Stimulated activated naive CD8-positive, alpha-beta T cell treated with anti-CD3 and anti-CD28 coated beads, Interleukin-15, amount 100 ng/mL, for 72 hours (primary cell): ENCODE measurements around the gene CDH4.
"Not testable (repeated sequence)": the region's sequence is repeated elsewhere in the genome, so short reads cannot be mapped to it uniquely, and the experiment has no call there.

Experiments used
- ATAC-seq: fragments of 150-1000 bp; cut with Tn5 transposase; 2 replicates; pipeline ENCODE4 v1.10.0; 2021; ENCODE audit warnings: mild to moderate bottlenecking, moderate library complexity
- DNase-seq, 2 donors: peaks; one replicate each; pipeline ENCODE4 v3.0.0; 2021 to 2022
- H3K27ac Mint-ChIP-seq, 2 donors: one replicate each; pipeline ENCODE4 v1.8.0; 2022; ENCODE audit warnings: mild to moderate bottlenecking in 2 of 2, mixed read lengths in 2 of 2, moderate library complexity in 2 of 2
- H3K27me3 Mint-ChIP-seq: one replicate; pipeline ENCODE4 v1.8.0; 2022; ENCODE audit warnings: mixed read lengths
- H3K4me1 Mint-ChIP-seq: one replicate; pipeline ENCODE4 v1.8.0; 2022; ENCODE audit warnings: mild to moderate bottlenecking, mixed read lengths
- H3K4me3 Mint-ChIP-seq, 2 donors: one replicate each; pipeline ENCODE4 v1.8.0; 2022; ENCODE audit warnings: mild to moderate bottlenecking in 2 of 2, mixed read lengths in 2 of 2, moderate library complexity in 1 of 2
- H3K9me3 Mint-ChIP-seq, 2 donors: one replicate each; pipeline ENCODE4 v1.8.0; 2022; ENCODE audit warnings: mixed read lengths in 2 of 2

The CDH4 gene

DNA sequence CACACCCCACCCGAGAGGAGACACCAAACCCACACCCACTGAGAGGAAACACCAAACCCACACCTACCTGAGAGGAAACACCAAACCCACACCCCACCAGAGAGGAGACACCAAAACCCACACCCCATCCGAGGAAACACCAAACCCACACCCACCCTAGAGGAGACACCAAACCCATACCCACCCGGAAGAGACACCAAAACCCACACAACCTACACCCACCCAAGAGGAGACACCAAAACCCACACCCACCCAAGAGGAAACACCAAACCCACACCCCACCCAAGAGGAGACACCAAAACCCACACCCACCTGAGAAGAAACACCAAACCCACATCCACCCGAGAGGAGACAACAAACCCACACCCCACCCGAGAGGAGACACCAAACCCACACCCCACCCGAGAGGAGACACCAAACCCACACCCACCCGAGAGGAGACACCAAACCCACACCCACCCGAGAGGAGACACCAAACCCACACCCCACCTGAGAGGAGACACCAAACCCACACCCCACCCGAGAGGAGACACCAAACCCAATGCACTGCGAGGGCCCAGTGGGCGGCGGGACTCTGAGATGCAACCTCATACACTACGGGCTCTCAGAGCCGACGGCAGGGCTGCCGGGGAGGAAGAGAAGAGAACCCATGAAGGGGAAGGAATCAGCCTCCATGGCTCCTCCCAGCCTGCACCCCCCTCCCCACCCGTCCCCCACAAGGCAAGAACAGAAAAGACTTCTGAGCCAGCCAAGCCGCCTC lies 730.3 kb downstream of the CDH4 start:
- DNase-seq (no peak), ATAC-seq (no peak)
- Mint-ChIP-seq H3K27ac (peak overlapping the region in 1 of 2 donors; percentile 94), H3K4me3 (no peak overlapping the region), H3K27me3 (no peaks in the 10 kb centered on the region), H3K4me1 (peaks cover 30% of the 10 kb centered on the region), H3K9me3 (peaks cover 11 to 32% of the 10 kb centered on the region in 2 donors)

DNA sequence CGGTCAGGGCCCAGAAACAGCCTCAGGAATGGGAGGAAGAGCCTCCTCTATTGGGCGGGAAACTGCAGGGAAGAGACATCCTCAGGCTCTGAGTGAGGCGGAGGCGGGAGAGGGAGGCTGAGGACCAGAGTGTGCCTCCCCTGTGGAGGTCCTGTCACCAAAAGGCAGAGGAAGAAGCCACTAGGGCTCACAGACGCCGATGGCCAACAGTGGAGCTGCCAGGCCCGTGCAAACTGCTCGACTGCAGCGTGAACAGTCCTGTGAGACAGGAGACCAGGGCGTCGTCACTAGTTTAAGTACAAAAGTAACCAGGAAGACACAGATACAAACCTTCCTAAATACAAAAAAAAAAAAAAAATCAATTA lies 730.9 kb downstream of the CDH4 start:
- H3K9me3 Mint-ChIP-seq = peaks cover 11 to 32% of the 10 kb centered on the region in 2 donors
- peaks cover 30% of the 10 kb centered on the region for H3K4me1 Mint-ChIP-seq
- H3K27ac Mint-ChIP-seq = no peak overlapping the region
- no peak overlapping the region for H3K4me3 Mint-ChIP-seq
- no peaks in the 10 kb centered on the region for H3K27me3 Mint-ChIP-seq
- DNase-seq = no peak
- no peak for ATAC-seq

DNA sequence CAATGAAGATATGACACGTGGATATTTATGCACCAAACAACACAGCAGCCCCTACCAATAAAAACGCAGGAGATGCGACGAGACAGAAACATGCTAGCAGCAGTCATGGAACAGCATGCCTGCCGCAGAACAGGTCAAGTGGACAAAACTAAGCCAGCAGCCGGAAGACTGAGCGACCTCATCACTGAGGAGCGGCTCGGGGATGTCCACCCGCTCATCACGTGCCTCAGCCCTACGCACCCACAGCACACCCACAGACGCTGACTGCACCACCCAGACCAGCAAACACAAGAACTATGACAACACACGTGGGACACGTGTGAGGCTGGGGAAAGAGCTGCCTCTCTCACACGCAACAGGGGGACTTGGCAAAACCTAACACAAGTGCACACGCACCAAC lies 731.9 kb downstream of the CDH4 start:
- H3K27me3 Mint-ChIP-seq = no peaks in the 10 kb centered on the region
- DNase-seq = no peak
- H3K27ac Mint-ChIP-seq = no peak overlapping the region

DNA sequence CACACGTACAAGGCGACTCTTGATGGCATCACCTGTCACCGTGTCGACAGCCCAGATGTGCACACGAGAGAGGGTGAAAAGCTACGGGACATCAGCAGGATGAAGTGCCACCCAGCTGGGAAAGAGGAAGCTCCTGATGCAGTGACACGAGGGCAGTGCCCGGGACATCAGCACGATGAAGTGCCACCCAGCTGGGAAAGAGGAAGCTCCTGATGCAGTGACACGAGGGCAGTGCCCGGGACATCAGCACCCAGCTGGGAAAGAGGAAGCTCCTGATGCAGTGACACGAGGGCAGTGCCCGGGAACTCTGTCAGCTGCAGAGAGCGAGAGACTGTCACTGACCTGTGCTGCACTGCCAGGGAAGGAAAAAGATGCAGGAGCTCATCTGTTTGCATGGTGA lies 732.4 kb downstream of the CDH4 start:
- H3K27ac Mint-ChIP-seq, H3K27me3 Mint-ChIP-seq, H3K4me3 Mint-ChIP-seq, ATAC-seq, DNase-seq: not testable (repeated sequence)
- H3K9me3 Mint-ChIP-seq = peaks cover 11 to 32% of the 10 kb centered on the region in 2 donors
- H3K4me1 Mint-ChIP-seq = peaks cover 30% of the 10 kb centered on the region

More for the DNA sequence above, 731.9 kb downstream of the CDH4 start:
- H3K4me3 Mint-ChIP-seq = no peak overlapping the region
- no peak for ATAC-seq
- peaks cover 30% of the 10 kb centered on the region for H3K4me1 Mint-ChIP-seq
- peaks cover 11 to 32% of the 10 kb centered on the region in 2 donors for H3K9me3 Mint-ChIP-seq

DNA sequence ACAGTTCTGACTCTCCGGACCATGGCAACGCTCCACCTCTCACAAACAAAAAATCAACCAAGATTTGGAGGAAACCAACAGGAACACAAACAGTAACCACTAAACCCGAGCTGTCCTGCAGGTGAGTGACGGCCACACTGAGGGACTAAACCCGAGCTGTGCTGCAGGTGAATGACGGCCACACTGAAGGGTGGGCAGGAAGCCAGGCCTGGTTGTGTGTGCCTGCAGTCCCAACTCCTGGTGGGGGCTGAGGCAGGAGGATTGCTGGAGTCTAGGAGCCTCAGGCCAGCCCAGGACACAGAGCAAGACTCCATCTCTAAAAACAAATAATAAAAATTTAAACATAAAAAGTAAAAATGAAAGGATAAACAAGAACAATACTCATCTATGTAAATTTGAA lies 733.0 kb downstream of the CDH4 start:
- no peak for ATAC-seq
- Mint-ChIP-seq H3K27me3 (no peaks in the 10 kb centered on the region), H3K27ac (no peak overlapping the region), H3K9me3 (peaks cover 11 to 32% of the 10 kb centered on the region in 2 donors), H3K4me1 (peaks cover 30% of the 10 kb centered on the region), H3K4me3 (no peak overlapping the region)
- no peak for DNase-seq

DNA sequence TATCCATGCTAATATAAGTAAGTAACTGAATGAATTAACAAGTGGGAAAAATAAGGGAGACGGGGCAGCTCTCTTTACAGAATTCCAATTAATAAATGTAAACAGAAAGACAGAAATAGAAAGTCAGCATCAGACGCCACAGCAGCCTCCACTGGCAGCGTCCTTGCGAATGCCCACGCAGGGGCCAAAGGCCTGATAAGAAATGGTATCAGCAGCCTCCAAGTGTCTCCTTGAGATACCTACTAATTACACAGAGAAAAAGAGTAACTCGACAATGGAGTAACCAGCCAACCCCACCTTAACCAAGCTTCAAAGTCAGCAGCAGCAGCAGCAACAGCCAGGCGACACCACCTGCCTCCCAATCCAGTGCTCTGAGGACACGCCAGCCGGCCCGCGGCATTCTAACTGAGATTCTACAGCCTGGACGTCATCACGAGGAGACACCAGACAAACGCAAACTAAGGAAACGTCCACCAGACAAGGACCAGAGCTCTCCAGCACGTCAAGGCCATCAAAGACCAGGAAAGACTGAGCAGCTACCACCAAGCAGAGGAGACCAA lies 734.8 kb downstream of the CDH4 start:
- H3K27ac Mint-ChIP-seq = no peak overlapping the region
- DNase-seq (no peak), ATAC-seq (no peak)
- H3K4me1 Mint-ChIP-seq = peaks cover 18% of the 10 kb centered on the region
- peaks cover 11 to 38% of the 10 kb centered on the region in 2 donors for H3K9me3 Mint-ChIP-seq
- no peak overlapping the region for H3K4me3 Mint-ChIP-seq
- no peaks in the 10 kb centered on the region for H3K27me3 Mint-ChIP-seq

DNA sequence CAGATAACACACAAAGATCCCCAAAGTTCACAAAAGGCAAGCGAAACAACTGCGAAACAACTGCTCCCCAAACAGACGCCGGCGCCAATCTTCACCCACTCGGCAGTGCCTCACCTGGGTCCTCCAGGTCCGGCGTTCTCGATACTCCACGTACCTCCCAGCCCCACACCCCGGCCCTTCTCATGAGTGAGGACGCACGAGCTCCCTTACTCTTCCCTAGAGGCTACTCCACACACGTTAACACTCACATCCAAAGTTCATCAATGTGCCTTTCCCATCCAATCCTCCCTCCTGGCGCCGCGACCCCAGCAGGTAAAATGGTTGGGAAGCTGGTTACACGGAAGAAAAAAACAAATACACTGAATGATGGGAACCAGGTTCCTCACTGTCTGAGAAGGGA lies 736.6 kb downstream of the CDH4 start:
- ATAC-seq = no peak
- Mint-ChIP-seq H3K27ac (no peak overlapping the region), H3K4me1 (peaks cover 11% of the 10 kb centered on the region), H3K9me3 (peaks cover 17 to 46% of the 10 kb centered on the region in 2 donors), H3K27me3 (no peaks in the 10 kb centered on the region), H3K4me3 (no peak overlapping the region)
- no peak for DNase-seq

DNA sequence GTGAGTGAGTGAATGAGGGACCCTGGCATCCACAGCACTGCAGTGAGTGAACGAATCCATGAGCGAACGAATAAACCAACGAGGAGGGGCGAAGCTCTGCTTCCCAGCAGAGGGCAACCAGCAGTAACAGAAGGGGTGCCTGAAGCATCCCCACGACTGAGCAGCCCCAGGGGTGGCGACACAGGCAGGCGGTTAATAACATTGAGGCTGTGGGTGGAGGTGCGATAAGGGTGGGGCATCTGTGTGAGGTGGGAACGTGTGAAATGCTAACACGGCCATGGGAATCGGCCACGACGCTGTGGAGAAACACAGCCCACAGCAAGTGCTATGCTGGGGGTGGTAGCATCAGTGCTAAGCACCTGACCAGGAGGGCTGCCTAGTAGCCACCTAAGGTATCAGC lies 737.7 kb downstream of the CDH4 start:
- Mint-ChIP-seq H3K4me1 (no peaks in the 10 kb centered on the region), H3K4me3 (no peak overlapping the region), H3K9me3 (peaks cover 17 to 38% of the 10 kb centered on the region in 2 donors), H3K27ac (no peak overlapping the region), H3K27me3 (no peaks in the 10 kb centered on the region)
- DNase-seq (no peak), ATAC-seq (no peak)
